HCT116 (cell line): Measurements from ENCODE around the gene CHD1. TPM values are rescaled to one million over a fixed set of nuclear protein-coding genes. Genes with fewer than 3 reads are reported as not detected.

Experiments
- ATAC-seq: fragments of 200-7000 bp; cut with Tn5 transposase; 2 replicates; pipeline ENCODE4 v1.9.1; 2020; ENCODE audit warnings: mild to moderate bottlenecking, moderate library complexity
- BruUV-seq: library from RNA; stranded (reverse); fragments of 400-500 nt; replicated peaks from 2 replicates; lab custom pipeline; 2021; lab: Mats Ljungman, UMichigan
- CTCF ChIA-PET: fragments of 300-600 bp; sonication (Branson Sonifier 250); formaldehyde crosslinking; loops from one replicate; lab custom pipeline; 2021; ENCODE audit warnings: antibody characterized with exemption; lab: Charles Lee
- POLR2A ChIA-PET: fragments of 300-600, 350-600 bp; sonication (Branson Sonifier 250); formaldehyde crosslinking; loops from one replicate; lab custom pipeline; 2021; ENCODE audit warnings: antibody characterized with exemption; lab: Charles Lee
- RAD21 ChIA-PET, 2 experiments: fragments of 300-600 bp; sonication (Branson Sonifier 250); formaldehyde crosslinking; loops; one replicate each; lab custom pipeline; 2023; ENCODE audit warnings: low total read pairs in 2 of 2; ENCODE audit not compliant: uncharacterized antibody in 2 of 2, unreplicated experiment in 2 of 2, low non-redundant PET in 1 of 2; lab: Charles Lee
- DNase-seq: peaks from one replicate; pipeline ENCODE4 v3.0.0-alpha.2; 2010; ENCODE audit warnings: low read depth, low spot score
- H2AFZ ChIP-seq: fragments of 200-600 bp; shearing (Covaris generic), sonication (generic); 2 replicates; pipeline ENCODE4 v1.6.1; 2017; ENCODE audit warnings: low read depth, mixed run types, mixed read lengths, antibody characterized with exemption, low read length; ENCODE audit not compliant: poor library complexity, severe bottlenecking
- H3K27ac ChIP-seq: 2 replicates; pipeline ENCODE4 v1.5.1; 2012; ENCODE audit warnings: low read depth, low read length
- H3K27me3 ChIP-seq: fragments of 200-600 bp; sonication (generic); 2 replicates; pipeline ENCODE4 v1.6.1; 2016; ENCODE audit warnings: mixed run types, low read length, mixed read lengths; ENCODE audit not compliant: insufficient read depth
- H3K36me3 ChIP-seq, 2 experiments: fragments of 200-500 bp in 1 of 2; fragments of 200-600 bp in 1 of 2; sonication (Bioruptor generic) in 1 of 2; sonication (generic) in 1 of 2; 2 replicates each; pipeline versions ENCODE4 v1.5.1 to v1.6.1; 2014 to 2016; ENCODE audit warnings: low read length in 2 of 2, inconsistent platforms in 1 of 2, mixed read lengths in 1 of 2, mixed run types in 1 of 2; ENCODE audit not compliant: insufficient read depth in 2 of 2, control insufficient read depth in 1 of 2
- H3K4me1 ChIP-seq, 2 experiments: fragments of 200-600 bp in 1 of 2; sonication (generic) in 1 of 2; 2 replicates each; pipeline versions ENCODE4 v1.5.1 to v1.6.1; 2012 to 2017; ENCODE audit warnings: low read length in 2 of 2, inconsistent platforms in 1 of 2, mild to moderate bottlenecking in 1 of 2, mixed read lengths in 1 of 2, mixed run types in 1 of 2, moderate library complexity in 1 of 2; ENCODE audit not compliant: insufficient read depth in 2 of 2, control insufficient read depth in 1 of 2
- H3K4me2 ChIP-seq: fragments of 200-600 bp; sonication (generic); 2 replicates; pipeline ENCODE4 v1.6.1; 2017; ENCODE audit warnings: mixed run types, low read length, mixed read lengths
- H3K4me3 ChIP-seq, 2 experiments: fragments of 200-600 bp in 1 of 2; sonication (generic) in 1 of 2; replicated peaks in 1 of 2; 2 replicates each; pipeline ENCODE4 v1.5.1; 2011 to 2016; ENCODE audit warnings: low read length in 2 of 2, control low read depth in 1 of 2, low read depth in 1 of 2, mild to moderate bottlenecking in 1 of 2, mixed read lengths in 1 of 2, mixed run types in 1 of 2
- H3K79me2 ChIP-seq: fragments of 200-600 bp; sonication (generic); 2 replicates; pipeline ENCODE4 v1.6.1; 2017; ENCODE audit warnings: mild to moderate bottlenecking, mixed run types, low read length, moderate library complexity, mixed read lengths; ENCODE audit not compliant: insufficient read depth
- H3K9ac ChIP-seq: fragments of 200-600 bp; sonication (generic); 2 replicates; pipeline ENCODE4 v1.6.1; 2016; ENCODE audit warnings: low read length, mixed read lengths
- H3K9me2 ChIP-seq: fragments of 200-600 bp; sonication (generic), shearing (Covaris generic); 2 replicates; pipeline ENCODE4 v1.6.1; 2017; ENCODE audit warnings: mixed run types, mild to moderate bottlenecking, moderate library complexity; ENCODE audit not compliant: insufficient read depth
- H3K9me3 ChIP-seq, 2 experiments: fragments of 200-500 bp in 1 of 2; fragments of 200-600 bp in 1 of 2; sonication (Bioruptor generic) in 1 of 2; sonication (generic) in 1 of 2; 2 replicates each; pipeline ENCODE4 v1.6.1; 2014 to 2017; ENCODE audit warnings: low read length in 2 of 2, mixed read lengths in 2 of 2, inconsistent platforms in 1 of 2, low read depth in 1 of 2, mild to moderate bottlenecking in 1 of 2, mixed run types in 1 of 2, moderate library complexity in 1 of 2; ENCODE audit not compliant: control insufficient read depth in 1 of 2, insufficient read depth in 1 of 2
- H4K20me1 ChIP-seq: fragments of 200-600 bp; sonication (generic), shearing (Covaris generic); 2 replicates; pipeline ENCODE4 v1.6.1; 2017; ENCODE audit warnings: mixed run types, mild to moderate bottlenecking, moderate library complexity; ENCODE audit not compliant: insufficient read depth
- CBX3 ChIP-seq: IDR thresholded peaks from 2 replicates; pipeline ENCODE4 v1.6.1; 2012; ENCODE audit warnings: low read depth
- EGR1 ChIP-seq: IDR thresholded peaks from 2 replicates; pipeline ENCODE4 v1.6.1; 2012; ENCODE audit warnings: low read depth
- ELF1 ChIP-seq: IDR thresholded peaks from 2 replicates; pipeline ENCODE4 v1.6.1; 2012; ENCODE audit warnings: low read depth, borderline replicate concordance
- EZH2phosphoT487 ChIP-seq: fragments of 200-600 bp; IDR thresholded peaks from 2 replicates; pipeline ENCODE4 v1.6.1; 2018; ENCODE audit warnings: antibody characterized with exemption, borderline replicate concordance
- FOSL1 ChIP-seq: IDR thresholded peaks from 2 replicates; pipeline ENCODE4 v1.6.1; 2012; ENCODE audit warnings: low read depth
- JUND ChIP-seq: IDR thresholded peaks from 2 replicates; pipeline ENCODE4 v1.6.1; 2012
- POLR2A ChIP-seq: IDR thresholded peaks from 2 replicates; pipeline ENCODE4 v1.7.0; 2011; ENCODE audit warnings: borderline replicate concordance; ENCODE audit not compliant: insufficient read depth, insufficient read length; ENCODE audit errors: extremely low read depth
- POLR2AphosphoS5 ChIP-seq: IDR thresholded peaks from 2 replicates; pipeline ENCODE4 v1.6.1; 2011; ENCODE audit warnings: mild to moderate bottlenecking, low read depth, low read length, moderate library complexity
- SIN3A ChIP-seq: IDR thresholded peaks from 2 replicates; pipeline ENCODE4 v1.6.1; 2012; ENCODE audit warnings: low read depth
- SP1 ChIP-seq: IDR thresholded peaks from 2 replicates; pipeline ENCODE4 v1.6.1; 2012; ENCODE audit warnings: low read depth
- SRF ChIP-seq: IDR thresholded peaks from 2 replicates; pipeline ENCODE4 v1.6.1; 2012; ENCODE audit warnings: low read depth
- TCF7L2 ChIP-seq: IDR thresholded peaks from 2 replicates; pipeline ENCODE4 v1.7.0; 2011; ENCODE audit warnings: borderline replicate concordance, inconsistent platforms; ENCODE audit not compliant: insufficient read depth, insufficient read length; ENCODE audit errors: extremely low read depth
- ZNF274 ChIP-seq: fragments of 200-500 bp; sonication (Bioruptor generic); IDR thresholded peaks from 2 replicates; pipeline ENCODE4 v1.6.1; 2014; ENCODE audit warnings: mild to moderate bottlenecking, low read depth, low read length, inconsistent platforms
- intact Hi-C: fragments of 100-400 bp; cut with micrococcal nuclease; formaldehyde crosslinking; loops from 2 replicates; pipeline ENCODE4 v1.10.0; 2022
- total RNA-seq: library from RNA; stranded (reverse); gene quantifications from one replicate; pipeline ENCODE4 v1.2.1, GENCODE V29; 2021; ENCODE audit not compliant: unreplicated experiment
- TF ChIP-seq, protein P1 (sequence below), 3 experiments: fragments of 200-600 bp in 1 of 3; sonication (generic) in 1 of 3; IDR thresholded peaks in 2 of 3; conservative IDR thresholded peaks in 1 of 3; 2 replicates each; pipeline ENCODE4 v1.5.1; 2012 to 2017; ENCODE audit warnings: low read depth in 2 of 3, low read length in 2 of 3, antibody characterized with exemption in 1 of 3, borderline replicate concordance in 1 of 3, control low read depth in 1 of 3, mild to moderate bottlenecking in 1 of 3, mixed read lengths in 1 of 3, mixed run types in 1 of 3, moderate library complexity in 1 of 3; ENCODE audit not compliant: insufficient read depth in 1 of 3
- TF ChIP-seq, protein P2 (sequence below): IDR thresholded peaks from 2 replicates; pipeline ENCODE4 v1.6.1; 2012
- TF ChIP-seq, protein P3 (sequence below): IDR thresholded peaks from 2 replicates; pipeline ENCODE4 v1.6.1; 2012; ENCODE audit warnings: low read depth

The CHD1 gene
- total RNA-seq, 1 experiment from 2014 or later, result 43.9 TPM

DNA sequence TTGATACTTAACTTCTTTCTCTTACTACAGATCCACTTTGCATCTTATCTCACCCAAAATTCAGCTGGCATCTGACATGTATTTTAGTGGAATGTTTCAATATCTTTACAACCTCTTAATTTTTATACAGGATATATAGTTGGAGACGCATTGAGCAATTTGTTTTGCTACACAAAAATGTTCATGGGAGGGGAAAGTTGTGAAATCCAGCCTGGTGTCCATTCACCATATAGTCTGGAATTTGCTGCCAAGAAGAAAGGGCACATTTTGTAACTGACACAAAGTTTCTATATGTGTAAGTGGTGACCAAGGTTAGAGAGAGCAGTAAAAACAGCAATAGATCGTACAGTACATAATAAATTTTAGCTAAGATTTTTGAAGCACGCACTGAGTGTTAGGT, 14.0 kb upstream of the CHD1 start:
- CTCF ChIA-PET, result no interaction called here
- intact Hi-C loops, result no loop called here
- DNase-seq, result no peak
- H3K79me2 ChIP-seq, result no peaks in the 10 kb centered on the region
- no peak overlapping the region for H3K4me3 ChIP-seq
- BruUV-seq, result no TSS peak
- ATAC-seq, result no peak
- H3K27ac ChIP-seq, result no peak overlapping the region
- H3K27me3 ChIP-seq, result no peaks in the 10 kb centered on the region
- no peak overlapping the region for H3K9ac ChIP-seq
- H4K20me1 ChIP-seq, result no peaks in the 10 kb centered on the region
- TF ChIP-seq TCF7L2 (no peak), EZH2phosphoT487 (no peak), SRF (no peak), FOSL1 (no peak), SP1 (no peak), SIN3A (no peak), POLR2A (no peak), POLR2AphosphoS5 (no peak), EGR1 (no peak), CBX3 (no peak), JUND (no peak), ZNF274 (no peak), ELF1 (no peak)
- TF ChIP-seq, protein P1, sequence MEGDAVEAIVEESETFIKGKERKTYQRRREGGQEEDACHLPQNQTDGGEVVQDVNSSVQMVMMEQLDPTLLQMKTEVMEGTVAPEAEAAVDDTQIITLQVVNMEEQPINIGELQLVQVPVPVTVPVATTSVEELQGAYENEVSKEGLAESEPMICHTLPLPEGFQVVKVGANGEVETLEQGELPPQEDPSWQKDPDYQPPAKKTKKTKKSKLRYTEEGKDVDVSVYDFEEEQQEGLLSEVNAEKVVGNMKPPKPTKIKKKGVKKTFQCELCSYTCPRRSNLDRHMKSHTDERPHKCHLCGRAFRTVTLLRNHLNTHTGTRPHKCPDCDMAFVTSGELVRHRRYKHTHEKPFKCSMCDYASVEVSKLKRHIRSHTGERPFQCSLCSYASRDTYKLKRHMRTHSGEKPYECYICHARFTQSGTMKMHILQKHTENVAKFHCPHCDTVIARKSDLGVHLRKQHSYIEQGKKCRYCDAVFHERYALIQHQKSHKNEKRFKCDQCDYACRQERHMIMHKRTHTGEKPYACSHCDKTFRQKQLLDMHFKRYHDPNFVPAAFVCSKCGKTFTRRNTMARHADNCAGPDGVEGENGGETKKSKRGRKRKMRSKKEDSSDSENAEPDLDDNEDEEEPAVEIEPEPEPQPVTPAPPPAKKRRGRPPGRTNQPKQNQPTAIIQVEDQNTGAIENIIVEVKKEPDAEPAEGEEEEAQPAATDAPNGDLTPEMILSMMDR (IDR thresholded peaks at IDR 0.05 in 2 of 3, conservative IDR thresholded peaks at IDR 0.05 in 1 of 3; ENCODE audit: borderline replicate concordance in 1 of 3, insufficient read depth in 1 of 3, low read depth in 2 of 3, low read length in 2 of 3), result no peak
- TF ChIP-seq, protein P2, sequence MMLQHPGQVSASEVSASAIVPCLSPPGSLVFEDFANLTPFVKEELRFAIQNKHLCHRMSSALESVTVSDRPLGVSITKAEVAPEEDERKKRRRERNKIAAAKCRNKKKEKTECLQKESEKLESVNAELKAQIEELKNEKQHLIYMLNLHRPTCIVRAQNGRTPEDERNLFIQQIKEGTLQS, result no peak
- TF ChIP-seq, protein P3, sequence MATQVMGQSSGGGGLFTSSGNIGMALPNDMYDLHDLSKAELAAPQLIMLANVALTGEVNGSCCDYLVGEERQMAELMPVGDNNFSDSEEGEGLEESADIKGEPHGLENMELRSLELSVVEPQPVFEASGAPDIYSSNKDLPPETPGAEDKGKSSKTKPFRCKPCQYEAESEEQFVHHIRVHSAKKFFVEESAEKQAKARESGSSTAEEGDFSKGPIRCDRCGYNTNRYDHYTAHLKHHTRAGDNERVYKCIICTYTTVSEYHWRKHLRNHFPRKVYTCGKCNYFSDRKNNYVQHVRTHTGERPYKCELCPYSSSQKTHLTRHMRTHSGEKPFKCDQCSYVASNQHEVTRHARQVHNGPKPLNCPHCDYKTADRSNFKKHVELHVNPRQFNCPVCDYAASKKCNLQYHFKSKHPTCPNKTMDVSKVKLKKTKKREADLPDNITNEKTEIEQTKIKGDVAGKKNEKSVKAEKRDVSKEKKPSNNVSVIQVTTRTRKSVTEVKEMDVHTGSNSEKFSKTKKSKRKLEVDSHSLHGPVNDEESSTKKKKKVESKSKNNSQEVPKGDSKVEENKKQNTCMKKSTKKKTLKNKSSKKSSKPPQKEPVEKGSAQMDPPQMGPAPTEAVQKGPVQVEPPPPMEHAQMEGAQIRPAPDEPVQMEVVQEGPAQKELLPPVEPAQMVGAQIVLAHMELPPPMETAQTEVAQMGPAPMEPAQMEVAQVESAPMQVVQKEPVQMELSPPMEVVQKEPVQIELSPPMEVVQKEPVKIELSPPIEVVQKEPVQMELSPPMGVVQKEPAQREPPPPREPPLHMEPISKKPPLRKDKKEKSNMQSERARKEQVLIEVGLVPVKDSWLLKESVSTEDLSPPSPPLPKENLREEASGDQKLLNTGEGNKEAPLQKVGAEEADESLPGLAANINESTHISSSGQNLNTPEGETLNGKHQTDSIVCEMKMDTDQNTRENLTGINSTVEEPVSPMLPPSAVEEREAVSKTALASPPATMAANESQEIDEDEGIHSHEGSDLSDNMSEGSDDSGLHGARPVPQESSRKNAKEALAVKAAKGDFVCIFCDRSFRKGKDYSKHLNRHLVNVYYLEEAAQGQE, result no peak
- no peak overlapping the region for H3K4me2 ChIP-seq
- POLR2A ChIA-PET, result no interaction called here
- H3K9me2 ChIP-seq, result no peaks in the 10 kb centered on the region
- no peak overlapping the region for H2AFZ ChIP-seq
- no peaks in the 10 kb centered on the region for H3K36me3 ChIP-seq
- RAD21 ChIA-PET, result no interaction called here
- H3K4me1 ChIP-seq, result no peaks in the 10 kb centered on the region
- no peaks in the 10 kb centered on the region for H3K9me3 ChIP-seq
